Measurements from ENCODE around the gene WWOX.

Gene WWOX

DNA sequence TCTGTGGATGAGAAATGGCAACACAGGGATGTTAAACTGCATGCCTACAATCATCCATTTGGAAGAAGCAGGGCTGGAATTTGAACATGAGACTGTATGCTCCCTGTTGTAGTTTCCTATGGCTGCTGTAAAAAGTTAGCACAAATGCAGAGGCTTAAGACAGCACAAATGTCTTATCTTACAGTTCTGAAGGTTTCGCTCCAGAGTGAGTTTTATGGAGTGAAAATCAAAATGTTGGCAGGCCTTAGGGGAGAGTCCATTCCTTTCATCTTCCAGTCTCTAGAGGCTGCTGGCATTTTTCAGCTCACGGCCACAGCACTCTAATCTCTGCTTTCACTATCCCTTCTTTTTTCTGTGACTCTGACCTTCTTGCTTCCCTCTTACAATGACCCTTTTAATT is 660.1 kb downstream of the WWOX start:
- Histone ChIP-seq H4K5ac (ENCODE audit: low read length) (no peak overlapping the region), H3K4ac (ENCODE audit: low read depth, low read length) (no peak overlapping the region), H3K79me2 (ENCODE audit: control insufficient read depth, insufficient read depth, low read length) (no peaks in the 10 kb centered on the region), H3K27me3 (ENCODE audit: insufficient read depth, low read length, poor library complexity) (no peaks in the 10 kb centered on the region), H3K23ac (ENCODE audit: low read length) (no peak overlapping the region), H3K79me1 (ENCODE audit: low read length) (no peaks in the 10 kb centered on the region), H3K27ac (ENCODE audit: low read depth, low read length) (no peak overlapping the region), H2BK15ac (replicated peaks; ENCODE audit: low read depth) (no peak overlapping the region), H3K9ac (ENCODE audit: low read length) (no peak overlapping the region), H3K18ac (ENCODE audit: low read length) (no peak overlapping the region), H3K4me3 (ENCODE audit: low read length) (no peak overlapping the region), H3K4me2 (ENCODE audit: low read length) (no peak overlapping the region), H3K36me3 (ENCODE audit: control insufficient read depth, insufficient read depth, low read length) (no peaks in the 10 kb centered on the region), H3K56ac (ENCODE audit: low read length) (no peak overlapping the region), H2BK120ac (ENCODE audit: low read depth, low read length) (no peak overlapping the region), H4K8ac (ENCODE audit: low read depth, low read length) (no peak overlapping the region), H2AK5ac (ENCODE audit: low read length) (no peak overlapping the region), H2BK5ac (ENCODE audit: low read length) (no peak overlapping the region), H3K4me1 (ENCODE audit: control insufficient read depth, low read depth, low read length) (peaks cover 2% of the 10 kb centered on the region)
- DNase-seq = no peak
- no CpG with 5 or more reads among the region's 2 CpGs for WGBS (ENCODE audit: extremely low coverage, insufficient coverage, low lambda C conversion rate)

DNA sequence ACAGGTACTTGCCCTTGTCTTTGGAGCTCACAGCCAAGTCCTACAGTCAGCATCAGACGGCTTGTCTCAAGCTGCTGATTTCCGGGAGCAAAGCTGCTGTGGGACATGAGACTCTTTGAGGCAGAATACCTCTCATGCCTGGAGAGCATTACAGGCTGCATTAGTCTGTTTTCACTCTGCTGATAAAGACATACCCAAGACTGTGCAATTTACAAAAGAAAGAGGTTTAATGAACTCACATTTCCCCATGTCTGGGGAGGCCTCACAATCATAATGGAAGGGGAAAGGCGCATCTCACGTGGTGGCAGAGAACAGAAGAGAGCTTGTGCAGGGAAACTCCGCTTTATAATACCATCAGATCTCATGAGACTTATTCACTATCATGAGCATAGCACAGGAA is 661.2 kb downstream of the WWOX start:
- H3K23ac ChIP-seq (ENCODE audit: low read length) = no peak overlapping the region
- H3K9ac ChIP-seq (ENCODE audit: low read length) = no peak overlapping the region
- H2AK5ac ChIP-seq (ENCODE audit: low read length) = no peak overlapping the region
- H3K79me1 ChIP-seq (ENCODE audit: low read length) = no peaks in the 10 kb centered on the region
- H3K4me3 ChIP-seq (ENCODE audit: low read length) = no peak overlapping the region
- H3K4me2 ChIP-seq (ENCODE audit: low read length) = no peak overlapping the region
- H3K36me3 ChIP-seq (ENCODE audit: control insufficient read depth, insufficient read depth, low read length) = no peaks in the 10 kb centered on the region
- DNase-seq = no peak
- H4K8ac ChIP-seq (ENCODE audit: low read depth, low read length) = no peak overlapping the region
- no peaks in the 10 kb centered on the region for H3K79me2 ChIP-seq (ENCODE audit: control insufficient read depth, insufficient read depth, low read length)
- H2BK5ac ChIP-seq (ENCODE audit: low read length) = no peak overlapping the region
- no peak overlapping the region for H3K27ac ChIP-seq (ENCODE audit: low read depth, low read length)
- no peak overlapping the region for H2BK120ac ChIP-seq (ENCODE audit: low read depth, low read length)
- no peak overlapping the region for H3K56ac ChIP-seq (ENCODE audit: low read length)
- peaks cover 2% of the 10 kb centered on the region for H3K4me1 ChIP-seq (ENCODE audit: control insufficient read depth, low read depth, low read length)
- WGBS (ENCODE audit: extremely low coverage, insufficient coverage, low lambda C conversion rate) = no CpG with 5 or more reads among the region's 5 CpGs
- H2BK15ac ChIP-seq (replicated peaks; ENCODE audit: low read depth) = no peak overlapping the region
- H3K18ac ChIP-seq (ENCODE audit: low read length) = peak overlapping the region; percentile 31
- no peak overlapping the region for H3K4ac ChIP-seq (ENCODE audit: low read depth, low read length)
- H4K5ac ChIP-seq (ENCODE audit: low read length) = no peak overlapping the region
- no peaks in the 10 kb centered on the region for H3K27me3 ChIP-seq (ENCODE audit: insufficient read depth, low read length, poor library complexity)

DNA sequence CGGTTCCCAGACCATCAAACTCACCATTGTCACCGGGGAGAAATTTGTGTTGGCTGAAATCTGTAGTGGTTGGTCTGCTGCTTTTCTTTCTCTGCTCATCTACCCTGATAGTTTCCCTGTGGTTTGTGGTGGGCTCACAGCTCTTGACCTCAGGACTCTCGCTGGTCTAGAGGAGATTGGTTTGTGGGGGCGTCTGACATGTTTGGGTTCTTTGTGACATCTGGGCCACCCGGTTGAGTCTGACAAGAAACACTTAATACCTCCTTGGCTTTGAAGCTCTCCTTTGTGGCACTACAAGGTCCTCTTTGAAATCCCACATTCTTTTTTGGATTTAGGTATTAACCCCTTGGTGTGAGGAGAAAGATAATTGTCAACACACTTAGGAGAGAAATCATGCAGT is 662.0 kb downstream of the WWOX start:
- Histone ChIP-seq H4K8ac (ENCODE audit: low read depth, low read length) (no peak overlapping the region), H3K4me1 (ENCODE audit: control insufficient read depth, low read depth, low read length) (peaks cover 2% of the 10 kb centered on the region), H3K4ac (ENCODE audit: low read depth, low read length) (no peak overlapping the region), H3K79me2 (ENCODE audit: control insufficient read depth, insufficient read depth, low read length) (no peaks in the 10 kb centered on the region), H2BK5ac (ENCODE audit: low read length) (no peak overlapping the region), H3K18ac (ENCODE audit: low read length) (no peak overlapping the region), H3K23ac (ENCODE audit: low read length) (no peak overlapping the region), H4K5ac (ENCODE audit: low read length) (no peak overlapping the region), H3K4me3 (ENCODE audit: low read length) (no peak overlapping the region), H2BK15ac (replicated peaks; ENCODE audit: low read depth) (no peak overlapping the region), H3K79me1 (ENCODE audit: low read length) (no peaks in the 10 kb centered on the region), H3K27ac (ENCODE audit: low read depth, low read length) (peak overlapping the region; percentile 11), H3K56ac (ENCODE audit: low read length) (no peak overlapping the region), H2AK5ac (ENCODE audit: low read length) (no peak overlapping the region), H3K4me2 (ENCODE audit: low read length) (no peak overlapping the region), H3K27me3 (ENCODE audit: insufficient read depth, low read length, poor library complexity) (no peaks in the 10 kb centered on the region), H3K9ac (ENCODE audit: low read length) (no peak overlapping the region), H2BK120ac (ENCODE audit: low read depth, low read length) (no peak overlapping the region), H3K36me3 (ENCODE audit: control insufficient read depth, insufficient read depth, low read length) (no peaks in the 10 kb centered on the region)
- no CpG with 5 or more reads among the region's 5 CpGs for whole genome bisulfite sequencing (ENCODE audit: extremely low coverage, insufficient coverage, low lambda C conversion rate)
- DNase-seq = peak; percentile 67

DNA sequence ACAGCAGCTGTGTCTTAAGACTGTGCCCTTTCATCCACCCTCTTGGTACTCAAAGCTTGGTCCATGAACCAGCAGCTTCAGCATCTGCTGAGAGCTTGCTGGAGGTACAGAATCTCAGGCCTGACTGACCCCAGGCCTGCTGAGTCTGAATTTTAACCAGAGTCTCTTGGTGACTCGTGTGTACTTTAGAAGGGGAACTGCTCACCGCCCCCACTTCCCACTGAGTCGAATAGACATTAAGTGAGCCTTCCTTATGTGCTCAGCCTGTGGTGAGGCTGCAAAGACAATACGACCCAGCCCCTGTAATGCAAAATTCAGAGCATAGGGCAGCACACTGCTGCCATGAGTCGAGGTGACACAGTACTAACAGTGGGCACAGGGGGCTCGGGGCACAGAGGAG is 662.8 kb downstream of the WWOX start:
- Histone ChIP-seq H3K9ac (ENCODE audit: low read length) (no peak overlapping the region), H3K4me2 (ENCODE audit: low read length) (no peak overlapping the region), H3K36me3 (ENCODE audit: control insufficient read depth, insufficient read depth, low read length) (no peaks in the 10 kb centered on the region), H2AK5ac (ENCODE audit: low read length) (no peak overlapping the region), H3K27me3 (ENCODE audit: insufficient read depth, low read length, poor library complexity) (no peaks in the 10 kb centered on the region), H3K4me1 (ENCODE audit: control insufficient read depth, low read depth, low read length) (peaks cover 2% of the 10 kb centered on the region), H4K5ac (ENCODE audit: low read length) (no peak overlapping the region), H3K79me2 (ENCODE audit: control insufficient read depth, insufficient read depth, low read length) (no peaks in the 10 kb centered on the region), H4K8ac (ENCODE audit: low read depth, low read length) (no peak overlapping the region), H2BK120ac (ENCODE audit: low read depth, low read length) (no peak overlapping the region), H3K56ac (ENCODE audit: low read length) (no peak overlapping the region), H2BK5ac (ENCODE audit: low read length) (peak overlapping the region; percentile 35), H3K79me1 (ENCODE audit: low read length) (no peaks in the 10 kb centered on the region), H2BK15ac (replicated peaks; ENCODE audit: low read depth) (no peak overlapping the region), H3K4ac (ENCODE audit: low read depth, low read length) (no peak overlapping the region), H3K4me3 (ENCODE audit: low read length) (no peak overlapping the region), H3K18ac (ENCODE audit: low read length) (peak overlapping the region; percentile 7), H3K27ac (ENCODE audit: low read depth, low read length) (peak overlapping the region; percentile 17), H3K23ac (ENCODE audit: low read length) (no peak overlapping the region)
- DNase-seq = peak; percentile 16
- no CpG with 5 or more reads among the region's 6 CpGs for WGBS (ENCODE audit: extremely low coverage, insufficient coverage, low lambda C conversion rate)

DNA sequence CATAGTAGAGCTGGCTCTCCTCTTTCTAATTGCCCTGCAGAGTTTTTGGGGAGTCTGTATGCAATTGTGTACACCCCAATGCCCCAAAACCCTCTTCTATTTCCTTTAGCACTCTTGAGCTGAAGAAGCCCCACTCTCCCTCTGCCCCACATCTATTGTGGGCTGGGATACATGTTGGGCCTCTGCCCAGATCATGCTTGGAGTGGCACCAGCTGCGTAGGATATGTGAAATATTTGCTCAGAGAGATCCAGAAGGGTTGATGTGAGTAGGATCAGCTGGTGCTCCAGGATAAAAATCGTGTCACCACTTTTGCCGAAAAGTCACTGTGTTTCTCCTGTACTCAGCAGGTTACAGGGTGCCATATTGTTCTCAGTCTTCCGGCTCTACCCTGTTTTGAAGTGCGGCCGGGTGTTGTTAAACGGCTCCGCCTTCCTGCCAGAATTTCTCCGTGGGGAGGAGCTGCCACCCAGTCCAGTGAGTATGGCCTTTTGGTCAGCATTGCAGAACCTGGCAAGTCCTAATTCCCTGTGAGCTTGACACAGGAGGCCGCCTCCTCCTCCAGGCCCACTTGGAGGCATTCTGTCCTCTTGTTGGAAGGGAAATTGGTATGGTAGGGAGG is 664.5 kb downstream of the WWOX start:
- Histone ChIP-seq H3K79me2 (ENCODE audit: control insufficient read depth, insufficient read depth, low read length) (no peaks in the 10 kb centered on the region), H3K56ac (ENCODE audit: low read length) (no peak overlapping the region), H3K4ac (ENCODE audit: low read depth, low read length) (no peak overlapping the region), H3K4me3 (ENCODE audit: low read length) (no peak overlapping the region), H3K27me3 (ENCODE audit: insufficient read depth, low read length, poor library complexity) (no peaks in the 10 kb centered on the region), H3K23ac (ENCODE audit: low read length) (no peak overlapping the region), H2AK5ac (ENCODE audit: low read length) (no peak overlapping the region), H3K9ac (ENCODE audit: low read length) (no peak overlapping the region), H2BK15ac (replicated peaks; ENCODE audit: low read depth) (no peak overlapping the region), H3K4me2 (ENCODE audit: low read length) (no peak overlapping the region), H3K18ac (ENCODE audit: low read length) (no peak overlapping the region), H3K4me1 (ENCODE audit: control insufficient read depth, low read depth, low read length) (peaks cover 2% of the 10 kb centered on the region), H3K36me3 (ENCODE audit: control insufficient read depth, insufficient read depth, low read length) (no peaks in the 10 kb centered on the region), H4K5ac (ENCODE audit: low read length) (no peak overlapping the region), H2BK120ac (ENCODE audit: low read depth, low read length) (no peak overlapping the region), H2BK5ac (ENCODE audit: low read length) (no peak overlapping the region), H3K79me1 (ENCODE audit: low read length) (no peaks in the 10 kb centered on the region), H3K27ac (ENCODE audit: low read depth, low read length) (no peak overlapping the region), H4K8ac (ENCODE audit: low read depth, low read length) (no peak overlapping the region)
- DNase-seq = no peak
- WGBS (ENCODE audit: extremely low coverage, insufficient coverage, low lambda C conversion rate) = no CpG with 5 or more reads among the region's 10 CpGs

DNA sequence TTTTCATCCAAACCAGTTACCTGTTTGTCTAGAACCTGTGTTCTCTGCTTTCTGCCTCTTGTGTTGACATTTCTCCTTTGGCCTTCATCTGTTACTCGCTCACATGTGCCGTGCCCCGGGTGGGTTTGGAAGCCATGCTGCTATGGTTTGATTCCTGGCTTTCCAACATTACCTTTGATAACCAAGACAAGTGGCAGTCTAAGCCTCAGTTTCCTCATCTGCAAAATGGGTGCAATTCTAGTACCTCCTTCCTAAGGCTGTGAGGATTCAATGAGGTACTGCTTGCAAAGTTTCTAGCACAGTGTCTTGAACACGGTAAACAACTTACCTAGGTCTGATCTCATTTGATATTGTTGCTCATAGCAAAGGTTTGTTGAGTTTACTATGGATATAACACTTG is 665.0 kb downstream of the WWOX start:
- H3K56ac ChIP-seq (ENCODE audit: low read length) = no peak overlapping the region
- no CpG with 5 or more reads among the region's 4 CpGs for WGBS (ENCODE audit: extremely low coverage, insufficient coverage, low lambda C conversion rate)
- no peak overlapping the region for H2AK5ac ChIP-seq (ENCODE audit: low read length)
- H3K23ac ChIP-seq (ENCODE audit: low read length) = no peak overlapping the region
- no peak overlapping the region for H3K4ac ChIP-seq (ENCODE audit: low read depth, low read length)
- no peaks in the 10 kb centered on the region for H3K79me2 ChIP-seq (ENCODE audit: control insufficient read depth, insufficient read depth, low read length)
- no peaks in the 10 kb centered on the region for H3K79me1 ChIP-seq (ENCODE audit: low read length)
- peaks cover 2% of the 10 kb centered on the region for H3K4me1 ChIP-seq (ENCODE audit: control insufficient read depth, low read depth, low read length)
- no peak for DNase-seq
- H2BK5ac ChIP-seq (ENCODE audit: low read length) = no peak overlapping the region
- H2BK15ac ChIP-seq (replicated peaks; ENCODE audit: low read depth) = no peak overlapping the region
- H3K4me2 ChIP-seq (ENCODE audit: low read length) = no peak overlapping the region
- no peaks in the 10 kb centered on the region for H3K27me3 ChIP-seq (ENCODE audit: insufficient read depth, low read length, poor library complexity)
- H3K36me3 ChIP-seq (ENCODE audit: control insufficient read depth, insufficient read depth, low read length) = no peaks in the 10 kb centered on the region
- H3K18ac ChIP-seq (ENCODE audit: low read length) = no peak overlapping the region
- H4K8ac ChIP-seq (ENCODE audit: low read depth, low read length) = no peak overlapping the region
- H3K4me3 ChIP-seq (ENCODE audit: low read length) = no peak overlapping the region
- no peak overlapping the region for H2BK120ac ChIP-seq (ENCODE audit: low read depth, low read length)
- no peak overlapping the region for H4K5ac ChIP-seq (ENCODE audit: low read length)
- H3K27ac ChIP-seq (ENCODE audit: low read depth, low read length) = no peak overlapping the region
- H3K9ac ChIP-seq (ENCODE audit: low read length) = no peak overlapping the region

Data from mesendoderm (in vitro differentiated cells).